ENCODE measurements around the gene GGA1.
"Not testable (repeated sequence)": the region's sequence is repeated elsewhere in the genome, so short reads cannot be mapped to it uniquely, and the experiment has no call there.

Gene GGA1

GRCh38 chr22:37656583-37656982 is 47.9 kb downstream of the GGA1 start:
- DNase-seq, result not testable (repeated sequence)

- DNase-seq, result no peak
These were observed 49.0 kb downstream of the GGA1 start for GRCh38 chr22:37657590-37658132.

GRCh38 chr22:37658133-37659065 is 49.8 kb downstream of the GGA1 start, which contains the start of gene PDXP:
PDXP (plus strand) TSS chr22:37658723; CDS start chr22:37658783, 60 bp downstream.
- peak; percentile 94 for DNase-seq

- DNase-seq, result no peak
These were observed 50.6 kb downstream of the GGA1 start for GRCh38 chr22:37659066-37659896.

- no peak for DNase-seq
These were observed 51.5 kb downstream of the GGA1 start for GRCh38 chr22:37659897-37660708.

- no peak for DNase-seq
These were observed 52.0 kb downstream of the GGA1 start for GRCh38 chr22:37660709-37661045.

GRCh38 chr22:37661160-37661924 is 52.7 kb downstream of the GGA1 start:
- no peak for DNase-seq

GRCh38 chr22:37662039-37662438 is 53.4 kb downstream of the GGA1 start:
- DNase-seq, result no peak

- no peak for DNase-seq
These were observed 55.0 kb downstream of the GGA1 start for GRCh38 chr22:37663521-37664140.

GRCh38 chr22:37664249-37665101 is 55.8 kb downstream of the GGA1 start:
- DNase-seq, result no peak

GRCh38 chr22:37665487-37665886 is 56.9 kb downstream of the GGA1 start:
- DNase-seq, result no peak

GRCh38 chr22:37669586-37669985 is 61.0 kb downstream of the GGA1 start:
- DNase-seq, result no peak

GRCh38 chr22:37672206-37672919 is 63.7 kb downstream of the GGA1 start:
- no peak for DNase-seq

GRCh38 chr22:37672920-37673455 is 64.4 kb downstream of the GGA1 start:
- DNase-seq, result no peak

- no peak for DNase-seq
These were observed 65.6 kb downstream of the GGA1 start for GRCh38 chr22:37674248-37674647.

GRCh38 chr22:37674951-37675929 is 66.6 kb downstream of the GGA1 start, which contains the start of gene LGALS1:
LGALS1 (plus strand) TSS chr22:37675636; CDS start chr22:37675703, 67 bp downstream.
- DNase-seq, result peak; percentile 33

GRCh38 chr22:37675930-37676735 is 67.5 kb downstream of the GGA1 start:
- no peak for DNase-seq

Measured in NCI-H2107 (cell line).